HepG2 (cell line): ENCODE measurements around the gene KCNJ14. TPM values are rescaled to one million over a fixed set of nuclear protein-coding genes. Genes with fewer than 3 reads are reported as not detected.

Source experiments
- BRCA1 ChIP-seq: sonication (generic); formaldehyde crosslinking; IDR thresholded peaks from 2 replicates; pipeline ENCODE4 v1.4.0; 2020; ENCODE audit warnings: missing genetic modification reagents
- DPF2 ChIP-seq: sonication (generic); formaldehyde crosslinking; IDR thresholded peaks from 2 replicates; pipeline ENCODE4 v1.4.0; 2020; ENCODE audit warnings: mild to moderate bottlenecking, low read depth, missing genetic modification reagents, borderline replicate concordance
- NR2F2 ChIP-seq: IDR thresholded peaks from 2 replicates; pipeline ENCODE4 v1.6.1; 2012; ENCODE audit warnings: low read depth, inconsistent platforms, borderline replicate concordance
- RBFOX2 ChIP-seq: fragments of 200-400 bp; formaldehyde crosslinking; IDR thresholded peaks from 2 replicates; pipeline ENCODE4 v1.6.1; 2017; ENCODE audit warnings: low read depth, mild to moderate bottlenecking, low read length
- SMARCE1 ChIP-seq: fragments of 450-650 bp; IDR thresholded peaks from 2 replicates; pipeline ENCODE4 v1.6.1; 2017; ENCODE audit warnings: borderline replicate concordance
- ZC3H13 ChIP-seq: sonication (generic); formaldehyde crosslinking; IDR thresholded peaks from 2 replicates; pipeline ENCODE4 v1.8.1; 2023; ENCODE audit warnings: mild to moderate bottlenecking, missing genetic modification reagents, moderate library complexity
- ZNF431 ChIP-seq: sonication (generic); formaldehyde crosslinking; IDR thresholded peaks from 2 replicates; pipeline ENCODE4 v1.9.0; 2022; ENCODE audit warnings: missing genetic modification reagents, low read depth, mild to moderate bottlenecking, borderline replicate concordance
- ZNF687 ChIP-seq: sonication (generic); formaldehyde crosslinking; IDR thresholded peaks from 2 replicates; pipeline ENCODE4 v1.5.1; 2020; ENCODE audit warnings: mild to moderate bottlenecking, missing genetic modification reagents, moderate library complexity
- ZNF878 ChIP-seq: sonication (generic); formaldehyde crosslinking; IDR thresholded peaks from 2 replicates; pipeline ENCODE4 v1.8.1; 2023; ENCODE audit warnings: mild to moderate bottlenecking, missing genetic modification reagents, moderate library complexity
- polyA plus RNA-seq, 8 experiments: library from polyadenylated mRNA; depleted of rRNA in 3 of 8; stranded (reverse) in 7 of 8; unstranded in 1 of 8; fragments of >200 nt; fragmentation: Illumina TruSeq in 4 of 8; extraction: Trizol in 4 of 8; gene quantifications; 2 replicates each; pipeline versions ENCODE4 v1.2.1 to v1.2.3, GENCODE V29; 2011 to 2016; ENCODE audit warnings: low read depth in 4 of 8, missing spikeins in 1 of 8, mixed read lengths in 1 of 8; ENCODE audit not compliant: insufficient read depth in 1 of 8
- total RNA-seq, 5 experiments: library from RNA; depleted of rRNA; stranded (reverse); fragments of >200 nt; fragmentation: Illumina TruSeq; extraction: Trizol; gene quantifications; 2 replicates each; pipeline ENCODE4 v1.2.3, GENCODE V29; 2016; ENCODE audit warnings: low read depth in 1 of 5
- TF ChIP-seq, protein P1 (sequence below): sonication (generic); formaldehyde crosslinking; conservative IDR thresholded peaks from 2 replicates; pipeline ENCODE4 v1.4.0; 2020; ENCODE audit warnings: missing genetic modification reagents
- TF ChIP-seq, protein P2 (sequence below): sonication (generic); formaldehyde crosslinking; IDR thresholded peaks from 2 replicates; pipeline ENCODE4 v1.4.0; 2020; ENCODE audit warnings: mild to moderate bottlenecking, missing genetic modification reagents
- TF ChIP-seq, protein P3 (sequence below): sonication (generic); formaldehyde crosslinking; IDR thresholded peaks from 2 replicates; pipeline ENCODE4 v1.4.0; 2020; ENCODE audit warnings: mild to moderate bottlenecking, missing genetic modification reagents
- TF ChIP-seq, protein P4 (sequence below): sonication (generic); formaldehyde crosslinking; IDR thresholded peaks from 2 replicates; pipeline ENCODE4 v1.4.0; 2020; ENCODE audit warnings: mild to moderate bottlenecking, missing genetic modification reagents
- TF ChIP-seq, protein P5 (sequence below): sonication (generic); formaldehyde crosslinking; IDR thresholded peaks from 2 replicates; pipeline ENCODE4 v1.8.1; 2022; ENCODE audit warnings: low read depth, mild to moderate bottlenecking, missing genetic modification reagents

KCNJ14 gene
- total and polyA plus RNA-seq, 2 of the 13 experiments (the other 11 are each of a cell fraction or from before 2014, with no cell fraction given) = 0.20 to 0.51 TPM

DNA sequence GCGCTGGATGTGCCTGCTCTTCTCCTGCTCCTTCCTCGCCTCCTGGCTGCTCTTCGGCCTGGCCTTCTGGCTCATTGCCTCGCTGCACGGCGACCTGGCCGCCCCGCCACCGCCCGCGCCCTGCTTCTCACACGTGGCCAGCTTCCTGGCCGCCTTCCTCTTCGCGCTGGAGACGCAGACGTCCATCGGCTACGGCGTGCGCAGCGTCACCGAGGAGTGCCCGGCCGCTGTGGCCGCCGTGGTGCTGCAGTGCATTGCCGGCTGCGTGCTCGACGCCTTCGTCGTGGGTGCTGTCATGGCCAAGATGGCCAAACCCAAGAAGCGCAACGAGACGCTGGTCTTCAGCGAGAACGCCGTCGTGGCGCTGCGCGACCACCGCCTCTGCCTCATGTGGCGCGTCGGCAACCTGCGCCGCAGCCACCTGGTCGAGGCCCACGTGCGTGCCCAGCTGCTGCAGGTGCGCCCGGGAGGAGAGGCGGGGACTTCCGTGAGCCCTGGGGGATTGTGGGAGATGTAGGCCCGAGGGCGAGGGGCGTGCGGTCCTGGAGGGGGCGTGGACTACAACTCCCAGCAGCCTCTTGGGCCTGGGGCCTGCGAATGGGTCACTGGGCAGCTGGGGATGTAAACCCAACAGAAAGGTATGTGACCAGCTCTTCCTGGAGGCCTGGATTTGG, 6.7 kb downstream of the KCNJ14 start (continued):
- TF ChIP-seq ZNF687 (CRISPR knock-in tag) = peak; percentile 12; the same call in 1 of the 2 replicates
- TF ChIP-seq, protein P1, sequence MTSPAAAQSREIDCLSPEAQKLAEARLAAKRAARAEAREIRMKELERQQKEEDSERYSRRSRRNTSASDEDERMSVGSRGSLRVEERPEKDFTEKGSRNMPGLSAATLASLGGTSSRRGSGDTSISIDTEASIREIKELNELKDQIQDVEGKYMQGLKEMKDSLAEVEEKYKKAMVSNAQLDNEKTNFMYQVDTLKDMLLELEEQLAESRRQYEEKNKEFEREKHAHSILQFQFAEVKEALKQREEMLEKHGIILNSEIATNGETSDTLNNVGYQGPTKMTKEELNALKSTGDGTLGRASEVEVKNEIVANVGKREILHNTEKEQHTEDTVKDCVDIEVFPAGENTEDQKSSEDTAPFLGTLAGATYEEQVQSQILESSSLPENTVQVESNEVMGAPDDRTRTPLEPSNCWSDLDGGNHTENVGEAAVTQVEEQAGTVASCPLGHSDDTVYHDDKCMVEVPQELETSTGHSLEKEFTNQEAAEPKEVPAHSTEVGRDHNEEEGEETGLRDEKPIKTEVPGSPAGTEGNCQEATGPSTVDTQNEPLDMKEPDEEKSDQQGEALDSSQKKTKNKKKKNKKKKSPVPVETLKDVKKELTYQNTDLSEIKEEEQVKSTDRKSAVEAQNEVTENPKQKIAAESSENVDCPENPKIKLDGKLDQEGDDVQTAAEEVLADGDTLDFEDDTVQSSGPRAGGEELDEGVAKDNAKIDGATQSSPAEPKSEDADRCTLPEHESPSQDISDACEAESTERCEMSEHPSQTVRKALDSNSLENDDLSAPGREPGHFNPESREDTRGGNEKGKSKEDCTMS (CRISPR knock-in tag) = no peak
- TF ChIP-seq ZNF878 (CRISPR knock-in tag) = no peak
- TF ChIP-seq NR2F2 = no peak
- TF ChIP-seq DPF2 (CRISPR knock-in tag) = no peak
- TF ChIP-seq, protein P2, sequence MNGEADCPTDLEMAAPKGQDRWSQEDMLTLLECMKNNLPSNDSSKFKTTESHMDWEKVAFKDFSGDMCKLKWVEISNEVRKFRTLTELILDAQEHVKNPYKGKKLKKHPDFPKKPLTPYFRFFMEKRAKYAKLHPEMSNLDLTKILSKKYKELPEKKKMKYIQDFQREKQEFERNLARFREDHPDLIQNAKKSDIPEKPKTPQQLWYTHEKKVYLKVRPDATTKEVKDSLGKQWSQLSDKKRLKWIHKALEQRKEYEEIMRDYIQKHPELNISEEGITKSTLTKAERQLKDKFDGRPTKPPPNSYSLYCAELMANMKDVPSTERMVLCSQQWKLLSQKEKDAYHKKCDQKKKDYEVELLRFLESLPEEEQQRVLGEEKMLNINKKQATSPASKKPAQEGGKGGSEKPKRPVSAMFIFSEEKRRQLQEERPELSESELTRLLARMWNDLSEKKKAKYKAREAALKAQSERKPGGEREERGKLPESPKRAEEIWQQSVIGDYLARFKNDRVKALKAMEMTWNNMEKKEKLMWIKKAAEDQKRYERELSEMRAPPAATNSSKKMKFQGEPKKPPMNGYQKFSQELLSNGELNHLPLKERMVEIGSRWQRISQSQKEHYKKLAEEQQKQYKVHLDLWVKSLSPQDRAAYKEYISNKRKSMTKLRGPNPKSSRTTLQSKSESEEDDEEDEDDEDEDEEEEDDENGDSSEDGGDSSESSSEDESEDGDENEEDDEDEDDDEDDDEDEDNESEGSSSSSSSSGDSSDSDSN (CRISPR knock-in tag) = no peak
- TF ChIP-seq, protein P3, sequence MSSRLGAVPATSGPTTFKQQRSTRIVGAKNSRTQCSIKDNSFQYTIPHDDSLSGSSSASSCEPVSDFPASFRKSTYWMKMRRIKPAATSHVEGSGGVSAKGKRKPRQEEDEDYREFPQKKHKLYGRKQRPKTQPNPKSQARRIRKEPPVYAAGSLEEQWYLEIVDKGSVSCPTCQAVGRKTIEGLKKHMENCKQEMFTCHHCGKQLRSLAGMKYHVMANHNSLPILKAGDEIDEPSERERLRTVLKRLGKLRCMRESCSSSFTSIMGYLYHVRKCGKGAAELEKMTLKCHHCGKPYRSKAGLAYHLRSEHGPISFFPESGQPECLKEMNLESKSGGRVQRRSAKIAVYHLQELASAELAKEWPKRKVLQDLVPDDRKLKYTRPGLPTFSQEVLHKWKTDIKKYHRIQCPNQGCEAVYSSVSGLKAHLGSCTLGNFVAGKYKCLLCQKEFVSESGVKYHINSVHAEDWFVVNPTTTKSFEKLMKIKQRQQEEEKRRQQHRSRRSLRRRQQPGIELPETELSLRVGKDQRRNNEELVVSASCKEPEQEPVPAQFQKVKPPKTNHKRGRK (CRISPR knock-in tag) = no peak
- TF ChIP-seq, protein P4, sequence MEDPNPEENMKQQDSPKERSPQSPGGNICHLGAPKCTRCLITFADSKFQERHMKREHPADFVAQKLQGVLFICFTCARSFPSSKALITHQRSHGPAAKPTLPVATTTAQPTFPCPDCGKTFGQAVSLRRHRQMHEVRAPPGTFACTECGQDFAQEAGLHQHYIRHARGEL (CRISPR knock-in tag) = no peak
- TF ChIP-seq ZNF431 (CRISPR knock-in tag) = no peak
- TF ChIP-seq, protein P5, sequence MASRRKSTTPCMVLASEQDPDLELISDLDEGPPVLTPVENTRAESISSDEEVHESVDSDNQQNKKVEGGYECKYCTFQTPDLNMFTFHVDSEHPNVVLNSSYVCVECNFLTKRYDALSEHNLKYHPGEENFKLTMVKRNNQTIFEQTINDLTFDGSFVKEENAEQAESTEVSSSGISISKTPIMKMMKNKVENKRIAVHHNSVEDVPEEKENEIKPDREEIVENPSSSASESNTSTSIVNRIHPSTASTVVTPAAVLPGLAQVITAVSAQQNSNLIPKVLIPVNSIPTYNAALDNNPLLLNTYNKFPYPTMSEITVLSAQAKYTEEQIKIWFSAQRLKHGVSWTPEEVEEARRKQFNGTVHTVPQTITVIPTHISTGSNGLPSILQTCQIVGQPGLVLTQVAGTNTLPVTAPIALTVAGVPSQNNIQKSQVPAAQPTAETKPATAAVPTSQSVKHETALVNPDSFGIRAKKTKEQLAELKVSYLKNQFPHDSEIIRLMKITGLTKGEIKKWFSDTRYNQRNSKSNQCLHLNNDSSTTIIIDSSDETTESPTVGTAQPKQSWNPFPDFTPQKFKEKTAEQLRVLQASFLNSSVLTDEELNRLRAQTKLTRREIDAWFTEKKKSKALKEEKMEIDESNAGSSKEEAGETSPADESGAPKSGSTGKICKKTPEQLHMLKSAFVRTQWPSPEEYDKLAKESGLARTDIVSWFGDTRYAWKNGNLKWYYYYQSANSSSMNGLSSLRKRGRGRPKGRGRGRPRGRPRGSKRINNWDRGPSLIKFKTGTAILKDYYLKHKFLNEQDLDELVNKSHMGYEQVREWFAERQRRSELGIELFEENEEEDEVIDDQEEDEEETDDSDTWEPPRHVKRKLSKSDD (CRISPR knock-in tag) = peak; percentile 73; the same call in 1 of the 2 replicates
- TF ChIP-seq SMARCE1 = no peak
- TF ChIP-seq ZC3H13 (CRISPR knock-in tag) = 0 out of 2 replicates have a peak, but pooled peaks have one; percentile 55
- TF ChIP-seq BRCA1 (CRISPR knock-in tag) = no peak
- TF ChIP-seq RBFOX2 = peak; percentile 39; the same call in 1 of the 2 replicates
